B cell (primary cell): ENCODE data around the gene PEX5. TPM values are rescaled to one million over a fixed set of nuclear protein-coding genes. Genes with fewer than 3 reads are reported as not detected.

Experiments used
- ATAC-seq: fragments of 200-7000 bp; cut with Tn5 transposase; one replicate; pipeline ENCODE4 v1.10.0; 2021; ENCODE audit warnings: low read depth, mild to moderate bottlenecking, moderate number of reproducible peaks, moderate library complexity
- CTCF ChIA-PET: fragments of 350-600 bp; sonication (Branson Sonifier 250); formaldehyde crosslinking; loops from one replicate; lab custom pipeline; 2021; ENCODE audit warnings: antibody characterized with exemption, inconsistent platforms; lab: Charles Lee
- POLR2A ChIA-PET: fragments of 350-600 bp; sonication (Branson Sonifier 250); formaldehyde crosslinking; loops from one replicate; lab custom pipeline; 2021; ENCODE audit warnings: antibody characterized with exemption; lab: Charles Lee
- DNase-seq: peaks from one replicate; pipeline ENCODE4 v3.0.0; 2013
- H2AFZ ChIP-seq: 2 replicates; pipeline ENCODE4 v1.6.1; 2012; ENCODE audit warnings: mild to moderate bottlenecking, low read depth, low read length; ENCODE audit not compliant: insufficient read depth, poor library complexity, severe bottlenecking
- H3K27ac ChIP-seq, 2 donors: 1 replicate in 1 of 2; 2 replicates in 1 of 2; pipeline ENCODE4 v1.5.1; 2012 to 2013; ENCODE audit warnings: low read length in 2 of 2, mild to moderate bottlenecking in 2 of 2, moderate library complexity in 1 of 2
- H3K27me3 ChIP-seq, 4 experiments: fragments of 200-600 bp in 1 of 4; sonication (generic) in 1 of 4; replicated peaks in 1 of 4; 1 replicate in 2 of 4; 2 replicates in 2 of 4; pipeline versions ENCODE4 v1.6.1 to v1.7.0; 2013 to 2016; ENCODE audit warnings: low read length in 3 of 4, mild to moderate bottlenecking in 2 of 4, mixed read lengths in 1 of 4, moderate library complexity in 1 of 4; ENCODE audit not compliant: insufficient read depth in 4 of 4, control insufficient read depth in 3 of 4; ENCODE audit errors: control extremely low read depth in 1 of 4
- H3K36me3 ChIP-seq, 2 experiments: replicated peaks in 1 of 2; 1 replicate in 1 of 2; 2 replicates in 1 of 2; pipeline versions ENCODE4 v1.6.1 to v1.7.1; 2013; ENCODE audit warnings: low read length in 1 of 2; ENCODE audit not compliant: insufficient read depth in 2 of 2, control insufficient read depth in 1 of 2; ENCODE audit errors: control extremely low read depth in 1 of 2, extremely low read depth in 1 of 2
- H3K4me1 ChIP-seq, 2 donors: fragments of 200-600 bp in 1 of 2; sonication (generic) in 1 of 2; 1 replicate in 1 of 2; 2 replicates in 1 of 2; pipeline versions ENCODE4 v1.5.1 to v1.6.1; 2013 to 2017; ENCODE audit warnings: low read length in 2 of 2; ENCODE audit not compliant: control insufficient read depth in 2 of 2, insufficient read depth in 2 of 2
- H3K4me2 ChIP-seq: replicated peaks from 2 replicates; pipeline ENCODE3; 2012; ENCODE audit warnings: mild to moderate bottlenecking, low read depth, low read length; ENCODE audit not compliant: poor library complexity, severe bottlenecking
- H3K4me3 ChIP-seq, 5 experiments: fragments of 200-600 bp in 1 of 5; sonication (generic) in 1 of 5; 1 replicate in 3 of 5; 2 replicates in 2 of 5; pipeline versions ENCODE4 v1.5.1 to v1.7.0; 2011 to 2016; ENCODE audit warnings: low read length in 4 of 5, mild to moderate bottlenecking in 4 of 5, low read depth in 2 of 5, control low read depth in 1 of 5, moderate library complexity in 1 of 5; ENCODE audit not compliant: insufficient read depth in 1 of 5; ENCODE audit errors: control extremely low read depth in 1 of 5, extremely low read depth in 1 of 5
- H3K79me2 ChIP-seq: fragments of 200-600 bp; sonication (generic); one replicate; pipeline ENCODE4 v1.6.0; 2016; ENCODE audit warnings: low read length; ENCODE audit not compliant: control insufficient read depth, insufficient read depth
- H3K9ac ChIP-seq: fragments of 200-600 bp; sonication (generic); 2 replicates; pipeline ENCODE4 v1.6.1; 2017; ENCODE audit warnings: mild to moderate bottlenecking, low read length, moderate library complexity
- H3K9me3 ChIP-seq, 3 donors: one replicate each; pipeline versions ENCODE4 v1.6.1 to v1.7.1; 2013; ENCODE audit warnings: low read length in 2 of 3; ENCODE audit not compliant: control insufficient read depth in 2 of 3, insufficient read depth in 1 of 3; ENCODE audit errors: control extremely low read depth in 1 of 3
- H4K20me1 ChIP-seq: 2 replicates; pipeline ENCODE4 v1.6.0; 2012; ENCODE audit warnings: mild to moderate bottlenecking, low read length; ENCODE audit not compliant: insufficient read depth, control insufficient read depth, poor library complexity, severe bottlenecking
- H3K27ac Mint-ChIP-seq: one replicate; pipeline ENCODE4 v1.8.0; 2021; ENCODE audit warnings: mixed read lengths
- H3K27me3 Mint-ChIP-seq: one replicate; pipeline ENCODE4 v1.8.0; 2021; ENCODE audit warnings: mixed read lengths
- H3K4me1 Mint-ChIP-seq: one replicate; pipeline ENCODE4 v1.8.0; 2021; ENCODE audit warnings: mixed read lengths
- H3K4me3 Mint-ChIP-seq: one replicate; pipeline ENCODE4 v1.8.0; 2021; ENCODE audit warnings: mixed read lengths
- H3K9me3 Mint-ChIP-seq: one replicate; pipeline ENCODE4 v1.8.0; 2022; ENCODE audit warnings: mixed read lengths; ENCODE audit not compliant: insufficient read depth
- CTCF ChIP-seq: fragments of 200-600 bp; IDR thresholded peaks from one replicate; pipeline ENCODE4 v1.8.0; 2022; ENCODE audit warnings: antibody characterized with exemption, mild to moderate bottlenecking
- EZH2 ChIP-seq: IDR thresholded peaks from 2 replicates; pipeline ENCODE4 v1.6.1; 2012; ENCODE audit warnings: borderline replicate concordance, low read depth, mild to moderate bottlenecking, moderate library complexity, low read length; ENCODE audit not compliant: insufficient read depth, poor library complexity, severe bottlenecking
- WGBS: methylation state at CpG from one replicate; pipeline ENCODE4 v1.1.5; 2013; ENCODE audit warnings: missing lambda C conversion rate; ENCODE audit not compliant: insufficient coverage; 5-methylcytosine and 5-hydroxymethylcytosine counted together
- intact Hi-C: fragments of 100-400 bp; cut with micrococcal nuclease; formaldehyde crosslinking; loops from one replicate; pipeline ENCODE4 v1.10.0; 2022
- polyA plus RNA-seq: library from polyadenylated mRNA; depleted of rRNA; stranded (reverse); fragments of >200 nt; gene quantifications from 2 replicates; pipeline ENCODE4 v1.2.3, GENCODE V29; 2012
- total RNA-seq, 2 donors: library from RNA; stranded (reverse); fragments of 120-200 nt in 1 of 2; gene quantifications; 1 replicate in 1 of 2; 2 replicates in 1 of 2; pipeline versions ENCODE4 v1.2.3 to v1.2.4, GENCODE V29; 2013 to 2022

PEX5 gene
- total and polyA plus RNA-seq, 2 donors (not counting 1 experiment from before 2014, with no cell fraction given) = 11.4 to 35.0 TPM

GRCh38 chr12:7156259-7157197 lies 33.0 kb upstream of the PEX5 start:
- 97% methylated on average over 21 of the region's 24 CpGs for WGBS
- TF ChIP-seq EZH2 = no peak
- no peak overlapping the region for H3K27ac Mint-ChIP-seq
- H3K4me3 Mint-ChIP-seq = no peak overlapping the region
- no peaks in the 10 kb centered on the region for H3K79me2 ChIP-seq
- ATAC-seq (no peak), DNase-seq (no peak)
- no peaks in the 10 kb centered on the region for H3K4me1 ChIP-seq
- H4K20me1 ChIP-seq = no peaks in the 10 kb centered on the region
- H3K4me1 Mint-ChIP-seq = no peaks in the 10 kb centered on the region
- H3K27ac ChIP-seq = no peak overlapping the region
- ChIA-PET CTCF (no interaction called here), POLR2A (no interaction called here)
- no peak overlapping the region for H3K9ac ChIP-seq
- no peaks in the 10 kb centered on the region for H3K9me3 Mint-ChIP-seq
- H3K4me2 ChIP-seq = no peak overlapping the region
- H3K4me3 ChIP-seq = no peak overlapping the region
- peaks cover 2% of the 10 kb centered on the region for H3K27me3 Mint-ChIP-seq
- no peaks in the 10 kb centered on the region for H3K27me3 ChIP-seq
- H3K9me3 ChIP-seq = no peaks in the 10 kb centered on the region
- H2AFZ ChIP-seq = no peak overlapping the region
- intact Hi-C loops = no loop called here
- peaks cover 0 to 6% of the 10 kb centered on the region in 2 experiments for H3K36me3 ChIP-seq

GRCh38 chr12:7157391-7157790 lies 32.1 kb upstream of the PEX5 start:
- H3K27ac Mint-ChIP-seq = no peak overlapping the region
- DNase-seq = no peak
- WGBS = 86% methylated on average over 11 of the region's 17 CpGs

More at GRCh38 chr12:7157391-7157790, 32.1 kb upstream of the PEX5 start:
- Mint-ChIP-seq H3K9me3 (no peaks in the 10 kb centered on the region), H3K27me3 (peaks cover 9% of the 10 kb centered on the region), H3K4me3 (no peak overlapping the region), H3K4me1 (no peaks in the 10 kb centered on the region)
- Histone ChIP-seq H3K36me3 (peaks cover 0 to 6% of the 10 kb centered on the region in 2 experiments), H3K4me2 (no peak overlapping the region), H3K79me2 (no peaks in the 10 kb centered on the region), H3K27me3 (peaks cover 0 to 2% (median 0%) of the 10 kb centered on the region in 4 experiments), H3K9me3 (no peaks in the 10 kb centered on the region), H3K4me1 (no peaks in the 10 kb centered on the region), H3K9ac (no peak overlapping the region), H3K4me3 (no peak overlapping the region), H2AFZ (no peak overlapping the region), H3K27ac (no peak overlapping the region), H4K20me1 (no peaks in the 10 kb centered on the region)
- intact Hi-C loops = no loop called here
- no peak for TF ChIP-seq EZH2
- TF ChIP-seq CTCF = no peak
- POLR2A ChIA-PET = no interaction called here
- ATAC-seq = no peak
- CTCF ChIA-PET = no interaction called here
